HL-60 (cell line): ENCODE measurements around the gene SH3YL1.
"Not testable (repeated sequence)": the region's sequence is repeated elsewhere in the genome, so short reads cannot be mapped to it uniquely, and the experiment has no call there.

Source experiments
- DNase-seq, 2 experiments: peaks; one replicate each; pipeline ENCODE4 v3.0.0-alpha.2; 2010 to 2020; ENCODE audit warnings: low read depth in 1 of 2, low spot score in 1 of 2
- H3K27ac ChIP-seq: fragments of 250-450 bp; sonication (Bioruptor Pico); replicated peaks from 2 replicates; pipeline ENCODE4 v1.5.1; 2020; ENCODE audit warnings: mild to moderate bottlenecking, moderate library complexity
- H3K27me3 ChIP-seq: fragments of 250-450 bp; sonication (Bioruptor Pico); 2 replicates; pipeline ENCODE4 v1.5.1; 2021; ENCODE audit warnings: mild to moderate bottlenecking, moderate library complexity; ENCODE audit not compliant: insufficient read depth, poor library complexity, severe bottlenecking
- H3K4me3 ChIP-seq: replicated peaks from 2 replicates; pipeline ENCODE4 v1.5.1; 2011; ENCODE audit warnings: mild to moderate bottlenecking, control low read depth, low read length; ENCODE audit not compliant: insufficient read depth
- GABPA ChIP-seq: IDR thresholded peaks from 2 replicates; pipeline ENCODE4 v1.6.1; 2012; ENCODE audit warnings: low read depth
- POLR2AphosphoS5 ChIP-seq: IDR thresholded peaks from 2 replicates; pipeline ENCODE4 v1.6.1; 2012; ENCODE audit warnings: low read depth
- SPI1 ChIP-seq: IDR thresholded peaks from 2 replicates; pipeline ENCODE4 v1.6.1; 2012; ENCODE audit warnings: low read depth, mild to moderate bottlenecking, borderline replicate concordance
- TF ChIP-seq, protein P1 (sequence below): IDR thresholded peaks from one replicate; pipeline ENCODE4 v1.5.1; 2011; ENCODE audit warnings: low read length, control low read depth, inconsistent platforms; ENCODE audit not compliant: insufficient read depth
- TF ChIP-seq, protein P2 (sequence below): IDR thresholded peaks from 2 replicates; pipeline ENCODE4 v1.6.1; 2012; ENCODE audit warnings: low read depth; ENCODE audit not compliant: insufficient replicate concordance

Gene SH3YL1

DNA sequence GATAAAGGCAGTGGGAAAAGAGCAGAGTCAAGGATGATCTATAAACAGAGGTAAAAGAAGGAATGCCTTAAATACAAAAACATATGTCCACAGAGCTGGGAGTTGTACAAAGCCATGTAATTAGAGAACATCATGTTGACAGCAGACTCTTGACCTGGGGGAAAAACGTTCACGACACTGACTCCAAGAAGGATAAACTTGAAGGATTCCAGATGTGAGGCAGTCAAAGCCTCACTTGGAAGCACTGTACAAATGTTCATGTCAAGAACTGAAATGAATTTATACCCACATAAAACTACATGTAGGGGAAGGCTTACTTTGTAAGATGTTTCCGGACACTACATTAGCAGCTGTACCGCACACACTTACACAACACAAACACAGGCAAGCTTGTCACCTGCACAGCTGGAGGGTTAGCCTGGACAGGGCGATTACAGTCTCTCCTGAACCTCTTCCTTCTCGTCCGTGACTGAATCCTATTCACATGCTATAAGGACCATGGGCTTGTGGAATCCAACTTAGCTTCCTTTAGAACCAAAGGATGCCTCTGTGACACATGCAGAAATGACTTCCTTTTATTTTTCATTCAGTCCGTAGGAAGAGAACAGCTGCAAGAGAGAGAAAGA is 88.6 kb downstream of the SH3YL1 start:
- no peak overlapping the region for H3K4me3 ChIP-seq
- no peaks in the 10 kb centered on the region for H3K27me3 ChIP-seq
- H3K27ac ChIP-seq, result no peak overlapping the region
- DNase-seq, result no peak
- TF ChIP-seq POLR2AphosphoS5, result no peak
- no peak for TF ChIP-seq SPI1
- TF ChIP-seq GABPA, result no peak
- TF ChIP-seq, protein P1, sequence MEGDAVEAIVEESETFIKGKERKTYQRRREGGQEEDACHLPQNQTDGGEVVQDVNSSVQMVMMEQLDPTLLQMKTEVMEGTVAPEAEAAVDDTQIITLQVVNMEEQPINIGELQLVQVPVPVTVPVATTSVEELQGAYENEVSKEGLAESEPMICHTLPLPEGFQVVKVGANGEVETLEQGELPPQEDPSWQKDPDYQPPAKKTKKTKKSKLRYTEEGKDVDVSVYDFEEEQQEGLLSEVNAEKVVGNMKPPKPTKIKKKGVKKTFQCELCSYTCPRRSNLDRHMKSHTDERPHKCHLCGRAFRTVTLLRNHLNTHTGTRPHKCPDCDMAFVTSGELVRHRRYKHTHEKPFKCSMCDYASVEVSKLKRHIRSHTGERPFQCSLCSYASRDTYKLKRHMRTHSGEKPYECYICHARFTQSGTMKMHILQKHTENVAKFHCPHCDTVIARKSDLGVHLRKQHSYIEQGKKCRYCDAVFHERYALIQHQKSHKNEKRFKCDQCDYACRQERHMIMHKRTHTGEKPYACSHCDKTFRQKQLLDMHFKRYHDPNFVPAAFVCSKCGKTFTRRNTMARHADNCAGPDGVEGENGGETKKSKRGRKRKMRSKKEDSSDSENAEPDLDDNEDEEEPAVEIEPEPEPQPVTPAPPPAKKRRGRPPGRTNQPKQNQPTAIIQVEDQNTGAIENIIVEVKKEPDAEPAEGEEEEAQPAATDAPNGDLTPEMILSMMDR, result no peak
- TF ChIP-seq, protein P2, sequence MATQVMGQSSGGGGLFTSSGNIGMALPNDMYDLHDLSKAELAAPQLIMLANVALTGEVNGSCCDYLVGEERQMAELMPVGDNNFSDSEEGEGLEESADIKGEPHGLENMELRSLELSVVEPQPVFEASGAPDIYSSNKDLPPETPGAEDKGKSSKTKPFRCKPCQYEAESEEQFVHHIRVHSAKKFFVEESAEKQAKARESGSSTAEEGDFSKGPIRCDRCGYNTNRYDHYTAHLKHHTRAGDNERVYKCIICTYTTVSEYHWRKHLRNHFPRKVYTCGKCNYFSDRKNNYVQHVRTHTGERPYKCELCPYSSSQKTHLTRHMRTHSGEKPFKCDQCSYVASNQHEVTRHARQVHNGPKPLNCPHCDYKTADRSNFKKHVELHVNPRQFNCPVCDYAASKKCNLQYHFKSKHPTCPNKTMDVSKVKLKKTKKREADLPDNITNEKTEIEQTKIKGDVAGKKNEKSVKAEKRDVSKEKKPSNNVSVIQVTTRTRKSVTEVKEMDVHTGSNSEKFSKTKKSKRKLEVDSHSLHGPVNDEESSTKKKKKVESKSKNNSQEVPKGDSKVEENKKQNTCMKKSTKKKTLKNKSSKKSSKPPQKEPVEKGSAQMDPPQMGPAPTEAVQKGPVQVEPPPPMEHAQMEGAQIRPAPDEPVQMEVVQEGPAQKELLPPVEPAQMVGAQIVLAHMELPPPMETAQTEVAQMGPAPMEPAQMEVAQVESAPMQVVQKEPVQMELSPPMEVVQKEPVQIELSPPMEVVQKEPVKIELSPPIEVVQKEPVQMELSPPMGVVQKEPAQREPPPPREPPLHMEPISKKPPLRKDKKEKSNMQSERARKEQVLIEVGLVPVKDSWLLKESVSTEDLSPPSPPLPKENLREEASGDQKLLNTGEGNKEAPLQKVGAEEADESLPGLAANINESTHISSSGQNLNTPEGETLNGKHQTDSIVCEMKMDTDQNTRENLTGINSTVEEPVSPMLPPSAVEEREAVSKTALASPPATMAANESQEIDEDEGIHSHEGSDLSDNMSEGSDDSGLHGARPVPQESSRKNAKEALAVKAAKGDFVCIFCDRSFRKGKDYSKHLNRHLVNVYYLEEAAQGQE, result no peak

DNA sequence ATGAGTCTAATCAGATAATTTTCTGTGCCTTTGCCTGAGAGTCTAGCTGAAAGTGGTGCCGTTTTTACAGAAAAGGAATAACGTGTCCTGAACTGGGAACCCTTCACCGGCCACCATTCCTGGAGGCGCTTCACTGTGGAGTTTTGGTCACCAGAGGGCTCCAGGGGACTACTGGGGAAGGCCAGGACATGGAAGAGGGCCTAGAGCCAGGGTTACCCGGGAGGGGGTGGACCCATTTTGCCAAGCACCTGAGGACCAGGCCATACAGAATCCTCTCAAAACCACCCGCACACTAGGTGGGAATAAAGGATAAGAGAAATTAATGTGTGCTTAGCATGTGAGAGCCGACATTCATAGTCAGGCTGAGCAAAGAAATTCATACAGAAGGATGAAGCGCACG is 91.7 kb downstream of the SH3YL1 start:
- H3K27me3 ChIP-seq, H3K27ac ChIP-seq, DNase-seq, H3K4me3 ChIP-seq: not testable (repeated sequence)

DNA sequence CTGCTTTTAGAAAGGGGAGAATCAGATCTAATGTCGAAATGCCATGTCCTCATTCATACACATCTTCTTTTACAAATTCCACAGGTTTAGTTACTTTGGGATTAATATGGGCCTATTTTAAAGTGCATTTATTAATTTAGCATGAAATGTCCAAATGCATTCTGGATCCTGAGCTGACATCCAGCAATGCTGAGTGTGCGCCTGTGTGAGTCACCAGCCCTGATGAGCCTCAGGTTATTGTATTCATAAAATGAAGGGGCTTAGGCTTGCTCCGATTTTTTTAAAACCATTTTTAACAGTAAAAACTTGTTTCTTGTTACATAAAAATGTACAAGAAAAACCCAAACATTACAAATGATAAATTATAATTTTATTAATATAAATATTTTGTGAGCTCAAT is 94.1 kb downstream of the SH3YL1 start:
- no peak for TF ChIP-seq POLR2AphosphoS5
- no peak for TF ChIP-seq GABPA
- TF ChIP-seq SPI1, result no peak
- TF ChIP-seq, protein P2, result no peak
- TF ChIP-seq, protein P1, result no peak
- Histone ChIP-seq H3K4me3 (no peak overlapping the region), H3K27me3 (no peaks in the 10 kb centered on the region), H3K27ac (no peak overlapping the region)
- no peak for DNase-seq
